Right atrium auricular region (tissue), 2 donors: ENCODE data around the gene SLIT3. TPM values are rescaled to one million over a fixed set of nuclear protein-coding genes. Genes with fewer than 3 reads are reported as not detected.

Experiments
- DNase-seq: peaks from one replicate; pipeline ENCODE4 v3.0.0-alpha.2; 2019; ENCODE audit warnings: low spot score
- H3K27ac ChIP-seq, 2 donors: fragments of 200-600 bp; sonication (generic); 1 replicate in 1 of 2; 2 replicates in 1 of 2; pipeline ENCODE4 v1.5.1; 2016 to 2019
- H3K27me3 ChIP-seq, 2 donors: fragments of 200-600 bp; sonication (generic); one replicate each; pipeline versions ENCODE4 v1.5.1 to v1.6.0; 2017 to 2019
- H3K36me3 ChIP-seq: fragments of 200-600 bp; sonication (generic); one replicate; pipeline ENCODE4 v1.5.1; 2016
- H3K4me1 ChIP-seq, 2 donors: fragments of 200-600 bp; sonication (generic); one replicate each; pipeline versions ENCODE4 v1.5.1 to v1.6.0; 2017 to 2019
- H3K4me3 ChIP-seq, 2 donors: fragments of 200-600 bp; sonication (generic); 1 replicate in 1 of 2; 2 replicates in 1 of 2; pipeline ENCODE4 v1.5.1; 2017 to 2019; ENCODE audit warnings: mild to moderate bottlenecking in 1 of 2, moderate library complexity in 1 of 2
- H3K9me3 ChIP-seq, 2 donors: fragments of 200-600 bp; sonication (generic); one replicate each; pipeline ENCODE4 v1.5.1; 2019
- CTCF ChIP-seq, 2 donors: fragments of 200-600 bp; sonication (generic); IDR thresholded peaks; one replicate each; pipeline ENCODE4 v1.5.1; 2019; ENCODE audit warnings: antibody characterized with exemption in 2 of 2
- total RNA-seq, 2 donors: library from RNA; depleted of rRNA; stranded (reverse); fragments of >200 nt; gene quantifications; one replicate each; pipeline ENCODE4 v1.1.0, GENCODE V29; 2016

Gene SLIT3
- total RNA-seq, 2 donors from 2014 or later: 66.1 to 85.8 TPM

GRCh38 chr5:169286572-169287300 is 14.2 kb downstream of the SLIT3 start:
- peaks cover 0 to 51% of the 10 kb centered on the region in 2 donors for H3K4me1 ChIP-seq
- H3K4me3 ChIP-seq: no peak overlapping the region
- H3K27me3 ChIP-seq: no peaks in the 10 kb centered on the region
- no peak for DNase-seq
- no peaks in the 10 kb centered on the region for H3K36me3 ChIP-seq
- peak overlapping the region; percentile 65 to 70 for H3K27ac ChIP-seq
- peaks cover 0 to 6% of the 10 kb centered on the region in 2 donors for H3K9me3 ChIP-seq
- no peak for TF ChIP-seq CTCF (IDR thresholded peaks at IDR 0.05)

- TF ChIP-seq CTCF (IDR thresholded peaks at IDR 0.05): no peak
- Histone ChIP-seq H3K4me3 (no peak overlapping the region), H3K27me3 (no peaks in the 10 kb centered on the region), H3K27ac (no peak overlapping the region), H3K9me3 (peaks cover 0 to 6% of the 10 kb centered on the region in 2 donors), H3K4me1 (peaks cover 0 to 40% of the 10 kb centered on the region in 2 donors), H3K36me3 (no peaks in the 10 kb centered on the region)
- DNase-seq: no peak
Measured at GRCh38 chr5:169283887-169284286, 17.1 kb downstream of the SLIT3 start.

GRCh38 chr5:169281625-169282024 is 19.3 kb downstream of the SLIT3 start:
- Histone ChIP-seq H3K36me3 (no peaks in the 10 kb centered on the region), H3K9me3 (peaks cover 0 to 6% of the 10 kb centered on the region in 2 donors), H3K27me3 (no peaks in the 10 kb centered on the region), H3K4me3 (no peak overlapping the region), H3K4me1 (peaks cover 0 to 20% of the 10 kb centered on the region in 2 donors), H3K27ac (no peak overlapping the region)
- TF ChIP-seq CTCF (IDR thresholded peaks at IDR 0.05): no peak
- no peak for DNase-seq

- no peak for TF ChIP-seq CTCF (IDR thresholded peaks at IDR 0.05)
- peaks cover 0 to 15% of the 10 kb centered on the region in 2 donors for H3K4me1 ChIP-seq
- H3K27ac ChIP-seq: no peak overlapping the region
- H3K9me3 ChIP-seq: peaks cover 0 to 5% of the 10 kb centered on the region in 2 donors
- no peaks in the 10 kb centered on the region for H3K27me3 ChIP-seq
- H3K36me3 ChIP-seq: no peaks in the 10 kb centered on the region
- H3K4me3 ChIP-seq: no peak overlapping the region
- DNase-seq: no peak
Measured at GRCh38 chr5:169280696-169281095, 20.2 kb downstream of the SLIT3 start.

- Histone ChIP-seq H3K36me3 (no peaks in the 10 kb centered on the region), H3K27me3 (no peaks in the 10 kb centered on the region), H3K27ac (no peak overlapping the region), H3K9me3 (peaks cover 0 to under 1% of the 10 kb centered on the region in 2 donors), H3K4me3 (no peak overlapping the region), H3K4me1 (peaks cover 0 to 15% of the 10 kb centered on the region in 2 donors)
- TF ChIP-seq CTCF (IDR thresholded peaks at IDR 0.05): no peak
- no peak for DNase-seq
Measured at GRCh38 chr5:169280286-169280685, 20.7 kb downstream of the SLIT3 start.

GRCh38 chr5:169279125-169279524 is 21.8 kb downstream of the SLIT3 start:
- Histone ChIP-seq H3K4me3 (no peak overlapping the region), H3K36me3 (no peaks in the 10 kb centered on the region), H3K27ac (no peak overlapping the region), H3K4me1 (peaks cover 0 to 15% of the 10 kb centered on the region in 2 donors), H3K9me3 (no peaks in the 10 kb centered on the region), H3K27me3 (no peaks in the 10 kb centered on the region)
- no peak for DNase-seq
- TF ChIP-seq CTCF (IDR thresholded peaks at IDR 0.05): no peak
